Activated naive CD4-positive, alpha-beta T cell treated with anti-CD3 and anti-CD28 coated beads for 36 hours (primary cell): ENCODE measurements around the gene P4HB. TPM values are rescaled to one million over a fixed set of nuclear protein-coding genes. Genes with fewer than 3 reads are reported as not detected.

Source experiments
- CTCF ChIA-PET: fragments of 350-600 bp; sonication (Branson Sonifier 250); formaldehyde crosslinking; loops from one replicate; lab custom pipeline; 2021; ENCODE audit warnings: antibody characterized with exemption; lab: Charles Lee
- DNase-seq: peaks from one replicate; pipeline ENCODE4 v3.0.0-alpha.2; 2020
- H3K27ac Mint-ChIP-seq: one replicate; pipeline ENCODE4 v1.8.0; 2021; ENCODE audit warnings: mild to moderate bottlenecking, mixed read lengths
- H3K27me3 Mint-ChIP-seq: one replicate; pipeline ENCODE4 v1.8.0; 2021; ENCODE audit warnings: low read depth, mixed read lengths
- H3K36me3 Mint-ChIP-seq: one replicate; pipeline ENCODE4 v1.8.0; 2021; ENCODE audit warnings: low read depth, mixed read lengths
- H3K4me1 Mint-ChIP-seq: one replicate; pipeline ENCODE4 v1.8.0; 2021; ENCODE audit warnings: low read depth, mixed read lengths
- H3K4me3 Mint-ChIP-seq: one replicate; pipeline ENCODE4 v1.8.0; 2021; ENCODE audit warnings: mild to moderate bottlenecking, moderate library complexity, mixed read lengths
- H3K9me3 Mint-ChIP-seq: one replicate; pipeline ENCODE4 v1.8.0; 2021; ENCODE audit warnings: mixed read lengths
- intact Hi-C: fragments of 100-400 bp; cut with micrococcal nuclease; formaldehyde crosslinking; loops from one replicate; pipeline ENCODE4 v1.15.1; 2023
- total RNA-seq, 2 experiments: library from RNA; stranded (reverse); gene quantifications; one replicate each; pipeline ENCODE4 v1.2.3, GENCODE V29; 2021

The P4HB gene
- total RNA-seq, result 100 to 1,000 TPM; 273 to 276 TPM

DNA sequence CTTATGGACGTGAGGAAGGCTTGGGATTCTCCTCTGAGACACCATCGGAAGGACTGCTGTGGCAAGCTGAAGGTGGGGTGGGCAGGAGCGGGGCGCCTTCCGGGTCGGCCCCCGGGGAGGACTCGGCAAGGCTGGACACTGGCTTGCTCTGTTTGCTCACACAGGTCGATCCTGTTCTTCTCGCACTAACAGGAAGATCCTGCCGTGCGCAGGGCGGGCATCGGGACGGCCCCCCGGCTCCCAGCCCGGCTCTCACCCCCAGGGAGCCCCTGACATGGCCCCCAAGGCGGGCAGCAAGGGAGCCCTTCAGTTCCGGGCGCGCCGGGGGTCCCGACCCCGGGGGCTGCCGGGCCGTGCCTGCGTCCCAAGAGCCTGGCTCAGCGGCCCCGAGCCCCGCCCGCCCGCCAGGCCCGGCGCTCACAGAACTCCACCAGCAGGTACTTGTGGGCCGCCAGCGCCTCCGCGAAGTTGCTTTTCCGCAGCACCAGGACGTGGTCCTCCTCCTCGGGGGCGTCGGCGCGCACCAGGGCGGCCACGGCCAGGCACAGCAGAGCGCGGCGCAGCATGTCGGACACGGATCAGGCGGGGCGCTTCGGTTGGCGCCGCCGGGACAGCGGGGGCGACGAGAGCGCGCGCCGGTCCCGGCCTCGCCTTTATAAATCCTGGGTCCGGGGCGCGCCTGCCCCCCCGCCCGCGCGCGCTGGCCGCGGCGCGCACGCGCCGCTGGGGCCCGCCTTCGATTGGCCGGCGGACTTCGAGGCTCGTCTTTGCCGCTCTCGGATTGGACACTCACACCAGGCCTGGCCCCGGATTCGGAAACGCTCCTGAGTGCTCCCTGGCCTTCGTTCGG is at the start of gene P4HB:
P4HB (minus strand) TSS at position 630 of the 850 bp plus-strand sequence; CDS start at position 566, 64 bp downstream.
- H3K4me1 Mint-ChIP-seq, result peaks cover 49% of the 10 kb centered on the region
- H3K36me3 Mint-ChIP-seq, result peaks cover 38% of the 10 kb centered on the region
- H3K9me3 Mint-ChIP-seq, result no peaks in the 10 kb centered on the region
- intact Hi-C loops, result loop anchor here (1.0 to 2.0 kb wide), 7 partner anchors 11 to 238 kb away; partner anchors contain the start of genes ALYREF, ANAPC11, ARHGDIA and CCDC137
- peak within 1 kb of the TSS; percentile 88 for H3K27ac Mint-ChIP-seq
- DNase-seq, result peak; percentile 30
- H3K27me3 Mint-ChIP-seq, result no peaks in the 10 kb centered on the region
- H3K4me3 Mint-ChIP-seq, result peak within 1 kb of the TSS; percentile 93
- CTCF ChIA-PET, result interaction anchor here (0.7 to 1.6 kb wide), 2 partner anchors 10 to 125 kb away, joined by 3 to 4 read pairs; no protein-coding TSS in a partner anchor

DNA sequence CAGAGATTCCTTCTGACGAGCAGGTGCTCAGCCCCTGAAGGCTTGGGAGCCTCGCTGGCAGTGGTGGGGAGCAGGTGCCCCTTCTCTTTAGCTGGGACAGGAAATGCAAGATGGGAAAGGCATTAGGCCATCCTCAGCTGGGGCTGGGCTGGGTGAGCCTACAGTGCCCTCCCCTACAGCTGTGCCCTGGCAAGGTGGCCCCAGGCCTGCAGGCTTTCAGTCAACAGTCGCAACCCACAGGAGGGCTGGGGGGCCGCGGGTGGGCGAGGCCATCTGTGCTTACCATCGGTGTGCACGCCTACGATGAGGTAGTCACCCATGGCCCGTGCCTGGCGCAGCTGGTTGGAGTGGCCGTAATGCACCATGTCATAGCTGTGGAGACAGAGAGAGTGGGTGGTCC is 48.9 kb upstream of the P4HB start:
- intact Hi-C loops, result no loop called here
- CTCF ChIA-PET, result interaction anchor here (1.0 kb wide), 1 partner anchor 10 kb away, joined by 3 read pairs; no protein-coding TSS in a partner anchor
- H3K36me3 Mint-ChIP-seq, result peaks cover 7% of the 10 kb centered on the region

DNA sequence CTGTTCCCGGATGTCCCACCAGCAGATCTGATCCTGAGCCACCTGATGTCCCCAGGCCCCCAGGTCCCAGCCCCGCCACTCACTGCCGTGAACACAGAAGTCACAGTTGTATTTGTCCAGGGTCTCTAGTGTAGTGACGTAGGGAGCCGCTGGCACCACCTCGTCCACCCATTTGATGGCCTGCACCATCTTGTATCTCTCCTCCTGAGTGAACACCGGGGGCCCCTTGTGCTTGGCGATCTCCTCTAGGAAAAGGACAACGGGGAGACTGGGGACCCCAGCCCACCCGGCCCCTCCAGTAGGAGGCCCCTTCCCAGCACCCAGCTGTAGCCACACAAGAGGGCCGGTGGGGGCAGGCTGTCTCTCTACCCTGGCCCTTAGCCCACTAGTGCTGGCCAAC is 48.5 kb upstream of the P4HB start:
- peaks cover 7% of the 10 kb centered on the region for H3K36me3 Mint-ChIP-seq
- CTCF ChIA-PET, result no interaction called here
- no peak overlapping the region for H3K4me3 Mint-ChIP-seq
- DNase-seq, result no peak
- no peaks in the 10 kb centered on the region for H3K27me3 Mint-ChIP-seq
- no peaks in the 10 kb centered on the region for H3K9me3 Mint-ChIP-seq
- H3K27ac Mint-ChIP-seq, result no peak overlapping the region
- intact Hi-C loops, result no loop called here
- H3K4me1 Mint-ChIP-seq, result peaks cover 14% of the 10 kb centered on the region

More for the DNA sequence above, 48.9 kb upstream of the P4HB start:
- Mint-ChIP-seq H3K9me3 (no peaks in the 10 kb centered on the region), H3K4me1 (peaks cover 14% of the 10 kb centered on the region), H3K4me3 (peak overlapping the region; percentile 21), H3K27ac (no peak overlapping the region), H3K27me3 (no peaks in the 10 kb centered on the region)
- DNase-seq, result no peak

DNA sequence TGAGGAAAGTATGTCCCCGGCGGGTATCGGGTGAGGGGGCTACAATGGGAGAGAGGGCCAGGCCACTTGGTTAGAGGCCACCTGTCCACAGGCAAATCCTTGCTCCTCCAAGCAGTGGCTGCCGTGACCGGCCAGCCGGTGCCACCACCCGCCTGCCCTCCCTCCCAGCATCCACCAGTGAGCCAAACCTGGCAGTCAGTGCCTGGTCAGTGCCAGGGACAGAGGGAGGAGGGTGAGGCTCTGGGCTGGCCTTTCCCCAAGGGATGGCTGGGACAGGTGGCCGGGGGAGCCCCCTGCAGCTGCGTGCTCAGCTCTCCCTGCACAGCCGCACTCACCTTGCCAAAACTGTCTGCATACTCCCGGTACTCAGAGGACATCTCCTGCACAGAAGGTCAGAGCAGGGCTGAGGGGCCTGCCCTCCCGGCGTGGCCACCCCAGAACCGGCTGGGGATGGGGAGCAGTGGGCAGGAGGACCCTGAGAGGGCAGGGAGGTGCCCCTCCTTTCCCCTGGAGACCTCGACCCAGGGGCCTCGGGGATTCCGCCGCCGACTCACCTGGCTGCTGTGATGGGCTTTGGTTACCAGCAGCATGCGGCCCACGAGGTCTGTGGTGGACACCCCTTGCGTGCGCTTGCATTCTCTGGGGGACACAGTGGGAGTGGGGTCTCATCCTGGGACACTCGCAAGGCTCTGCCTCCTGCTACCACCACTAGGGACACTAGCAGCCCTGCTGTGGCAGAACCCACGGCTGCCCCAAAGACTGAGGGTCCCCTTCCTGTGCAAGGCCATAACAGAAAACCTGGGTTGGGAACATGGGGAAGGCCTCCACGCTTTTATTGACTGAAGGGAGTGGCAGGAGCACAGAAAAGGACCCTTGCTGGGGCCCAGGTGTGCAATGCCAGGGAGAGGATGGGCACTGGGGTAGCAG is 47.1 kb upstream of the P4HB start:
- no peak for DNase-seq
- peaks cover 12% of the 10 kb centered on the region for H3K4me1 Mint-ChIP-seq
- no peak overlapping the region for H3K4me3 Mint-ChIP-seq
- H3K9me3 Mint-ChIP-seq, result no peaks in the 10 kb centered on the region
- H3K27ac Mint-ChIP-seq, result no peak overlapping the region
- no peaks in the 10 kb centered on the region for H3K27me3 Mint-ChIP-seq
- CTCF ChIA-PET, result interaction anchor here (0.6 kb wide), 1 partner anchor 56 kb away, joined by 3 read pairs; no protein-coding TSS in a partner anchor
- intact Hi-C loops, result no loop called here
- H3K36me3 Mint-ChIP-seq, result peaks cover 1% of the 10 kb centered on the region

DNA sequence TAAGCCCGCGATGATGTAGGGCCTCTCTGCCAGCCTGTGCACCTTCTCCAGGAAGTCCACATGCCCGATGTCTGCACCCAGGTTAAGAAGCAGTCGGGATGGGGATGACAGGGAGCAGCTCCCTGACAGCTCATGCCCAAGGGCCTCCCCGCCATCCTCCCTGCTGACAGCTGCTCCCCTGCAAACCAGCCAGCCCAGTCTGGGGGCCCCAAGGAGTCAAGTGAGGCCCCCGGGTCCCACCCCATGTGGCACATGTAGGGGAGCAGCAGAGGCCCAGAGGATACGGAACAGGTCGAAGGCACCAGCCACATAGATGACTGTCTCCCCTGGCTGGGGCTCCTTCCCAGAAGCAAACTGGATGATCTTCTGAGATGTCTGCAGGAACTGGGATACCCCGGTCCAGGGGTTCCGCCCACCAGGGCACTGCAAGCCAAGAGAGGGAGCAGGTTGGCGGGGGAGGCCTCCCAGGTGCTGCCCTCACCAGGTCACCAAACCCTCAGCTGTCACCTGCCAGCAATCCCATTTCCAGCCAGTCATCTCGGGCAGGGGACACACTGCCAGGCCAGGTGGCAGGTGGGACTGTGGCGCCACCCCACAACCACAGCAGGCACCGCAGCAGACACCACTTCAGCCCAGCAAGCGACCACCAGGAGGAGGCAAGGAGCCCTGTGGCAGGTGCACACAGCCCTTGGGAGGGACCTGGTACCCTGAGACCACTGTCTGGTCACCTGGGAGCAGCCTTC is 46.3 kb upstream of the P4HB start:
- CTCF ChIA-PET, result no interaction called here
- Mint-ChIP-seq H3K4me3 (no peak overlapping the region), H3K27me3 (no peaks in the 10 kb centered on the region), H3K9me3 (no peaks in the 10 kb centered on the region), H3K4me1 (peaks cover 9% of the 10 kb centered on the region), H3K27ac (no peak overlapping the region), H3K36me3 (peaks cover under 1% of the 10 kb centered on the region)
- intact Hi-C loops, result no loop called here
- no peak for DNase-seq

DNA sequence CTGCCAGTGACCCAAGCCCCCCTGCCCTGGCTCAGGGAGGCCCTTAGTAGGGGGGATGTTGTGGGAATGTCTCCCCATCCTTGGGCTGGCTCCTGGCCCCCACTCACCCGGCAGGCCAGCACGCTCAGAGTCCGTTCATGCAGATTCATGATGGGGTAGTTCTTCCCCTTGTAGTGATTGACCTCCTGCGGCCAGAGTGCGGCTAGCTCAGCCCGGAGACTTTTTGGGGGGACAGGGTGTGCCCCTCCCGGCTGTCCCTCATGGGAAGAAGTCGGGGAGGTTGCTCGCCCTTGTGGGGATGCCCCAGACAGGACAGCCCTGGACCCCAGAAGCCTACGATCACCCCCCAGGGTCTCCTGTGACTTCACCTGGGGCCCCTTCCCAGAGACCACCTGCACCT is 45.7 kb upstream of the P4HB start:
- Mint-ChIP-seq H3K36me3 (peaks cover under 1% of the 10 kb centered on the region), H3K27me3 (peaks cover 6% of the 10 kb centered on the region), H3K9me3 (no peaks in the 10 kb centered on the region), H3K4me1 (peaks cover 12% of the 10 kb centered on the region), H3K4me3 (no peak overlapping the region), H3K27ac (no peak overlapping the region)
- CTCF ChIA-PET, result no interaction called here
- DNase-seq, result no peak
- intact Hi-C loops, result no loop called here

DNA sequence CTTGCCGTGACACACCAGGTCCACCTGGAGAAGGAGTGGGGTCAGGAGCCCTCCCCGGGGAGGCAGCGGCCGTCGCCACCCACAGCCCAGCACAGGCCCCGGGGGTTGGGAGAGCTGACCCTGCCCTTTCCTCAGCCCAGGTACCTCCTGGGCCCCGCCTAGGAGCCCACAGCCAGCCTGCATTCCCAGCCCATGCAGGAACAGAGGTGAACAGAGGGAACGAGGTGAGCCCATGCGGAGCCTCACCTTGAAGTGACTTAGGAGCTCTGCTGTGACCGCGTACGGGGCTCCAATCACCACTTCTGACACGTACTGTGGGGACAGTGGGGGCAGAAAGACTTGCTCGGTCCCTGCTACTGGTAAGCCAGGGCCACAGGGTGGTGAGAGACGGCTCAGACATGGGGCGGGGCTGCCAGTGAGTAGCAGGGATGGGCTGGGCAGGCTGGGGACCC is 45.1 kb upstream of the P4HB start:
- Mint-ChIP-seq H3K36me3 (peaks cover 3% of the 10 kb centered on the region), H3K9me3 (no peaks in the 10 kb centered on the region), H3K4me1 (peaks cover 13% of the 10 kb centered on the region), H3K27ac (no peak overlapping the region), H3K27me3 (peaks cover 9% of the 10 kb centered on the region), H3K4me3 (no peak overlapping the region)
- CTCF ChIA-PET, result no interaction called here
- no peak for DNase-seq
- intact Hi-C loops, result no loop called here

DNA sequence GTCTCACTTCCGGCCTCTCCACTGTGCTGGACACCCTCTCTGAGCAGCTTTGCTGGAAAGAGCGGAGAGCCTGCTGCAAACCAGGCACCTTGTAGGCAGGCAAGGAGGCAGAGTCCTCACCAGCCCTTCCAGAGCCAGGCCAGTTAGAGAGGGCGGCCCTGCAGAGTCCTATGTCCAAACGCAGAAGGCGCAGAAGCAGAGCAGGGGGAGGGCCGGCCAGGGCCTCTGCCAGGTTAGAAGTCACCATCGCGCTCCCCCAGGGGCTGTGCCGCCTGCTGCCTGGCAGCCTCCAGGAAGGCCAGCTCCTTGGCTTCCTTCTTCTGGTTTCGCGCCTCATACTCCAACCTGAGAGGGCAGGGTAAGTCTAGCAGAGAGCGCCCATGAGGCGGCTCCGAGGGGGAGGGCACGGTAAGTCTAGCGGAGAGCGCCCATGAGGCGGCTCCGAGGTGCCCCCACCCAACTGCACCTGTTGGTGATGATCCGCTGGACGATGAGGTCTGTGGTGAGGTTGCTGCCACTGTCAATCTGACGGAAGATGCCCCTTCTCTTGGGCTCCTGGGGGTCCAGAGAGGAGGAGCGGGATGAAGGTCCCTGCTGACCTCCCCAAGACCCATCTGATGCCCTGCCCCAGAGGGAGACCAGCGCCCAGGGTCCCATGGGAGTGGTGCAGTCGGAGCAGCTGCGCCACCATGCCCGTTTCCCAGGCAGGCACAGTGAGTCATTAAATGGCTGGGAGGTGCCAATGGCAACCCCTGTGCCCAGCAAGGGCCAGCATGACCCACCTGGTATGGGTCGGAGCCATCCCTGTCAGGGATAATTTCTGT is 44.5 kb upstream of the P4HB start:
- no peaks in the 10 kb centered on the region for H3K9me3 Mint-ChIP-seq
- intact Hi-C loops, result no loop called here
- H3K27me3 Mint-ChIP-seq, result peaks cover 9% of the 10 kb centered on the region

DNA sequence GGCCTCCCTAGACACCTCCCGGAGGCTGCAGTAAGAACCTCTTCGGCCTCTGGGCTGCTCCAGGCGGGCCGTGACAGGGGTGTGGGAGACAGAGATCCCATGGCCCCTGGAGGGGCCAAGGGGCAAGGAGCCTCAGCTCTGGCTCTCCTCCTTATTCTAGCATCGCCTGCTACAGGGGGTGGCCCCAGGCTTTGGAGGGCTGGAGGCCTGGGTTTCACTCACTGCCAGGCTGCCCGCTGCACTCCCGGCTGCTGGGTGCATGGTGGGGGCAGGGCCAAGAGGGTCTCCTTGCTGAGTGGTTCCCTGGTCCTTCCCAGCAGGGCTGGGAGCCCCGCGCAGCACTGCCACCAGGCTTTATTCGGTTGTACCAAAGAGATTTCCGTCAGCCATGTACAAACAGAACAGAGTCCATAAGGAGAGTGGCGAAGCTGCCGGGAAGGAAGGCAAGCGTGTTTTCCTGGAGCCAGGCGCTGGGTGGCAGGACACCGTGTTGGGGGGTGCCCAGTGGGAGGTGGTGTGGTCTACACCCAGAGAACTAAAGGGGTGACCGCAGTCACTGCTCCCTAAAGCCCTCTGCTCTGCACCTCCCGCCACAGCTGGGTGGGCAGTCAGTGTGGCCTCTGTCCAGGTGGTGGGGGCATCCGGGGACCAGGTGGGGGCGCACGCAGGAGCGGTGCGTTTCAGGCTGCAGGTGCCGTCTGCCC is 43.7 kb upstream of the P4HB start:
- CTCF ChIA-PET, result no interaction called here
- Mint-ChIP-seq H3K4me1 (peaks cover 8% of the 10 kb centered on the region), H3K4me3 (no peak overlapping the region), H3K36me3 (peaks cover 11% of the 10 kb centered on the region), H3K9me3 (no peaks in the 10 kb centered on the region), H3K27me3 (peaks cover 9% of the 10 kb centered on the region), H3K27ac (no peak overlapping the region)
- no peak for DNase-seq
- intact Hi-C loops, result no loop called here

More for the DNA sequence above, 44.5 kb upstream of the P4HB start:
- CTCF ChIA-PET, result no interaction called here
- DNase-seq, result no peak
- H3K36me3 Mint-ChIP-seq, result peaks cover 10% of the 10 kb centered on the region
- no peak overlapping the region for H3K4me3 Mint-ChIP-seq
- peaks cover 8% of the 10 kb centered on the region for H3K4me1 Mint-ChIP-seq
- no peak overlapping the region for H3K27ac Mint-ChIP-seq

DNA sequence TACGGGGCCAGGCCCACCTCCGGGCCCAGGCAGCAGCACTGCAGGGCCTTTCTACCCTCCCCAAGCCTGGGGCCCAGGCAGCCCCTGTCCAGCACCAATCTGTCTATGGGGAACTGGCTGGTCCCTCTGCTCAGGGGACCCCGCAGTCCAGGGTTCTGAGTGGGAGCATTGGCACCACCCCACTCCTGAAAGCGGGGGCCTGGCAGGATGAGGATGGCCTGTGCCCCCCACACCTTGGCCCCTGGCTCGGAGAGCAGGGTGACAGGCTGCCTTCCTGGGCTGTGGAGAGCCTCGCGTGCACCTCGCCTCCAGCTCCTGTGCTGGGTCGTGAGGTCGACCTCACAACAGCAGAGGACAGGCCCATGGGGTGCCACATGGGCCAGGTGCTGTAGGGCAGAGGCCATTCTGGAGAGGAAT is 43.1 kb upstream of the P4HB start:
- H3K36me3 Mint-ChIP-seq, result peaks cover 16% of the 10 kb centered on the region

More for the DNA sequence above, 43.1 kb upstream of the P4HB start:
- H3K4me1 Mint-ChIP-seq, result peaks cover 8% of the 10 kb centered on the region
- no peak for DNase-seq
- H3K4me3 Mint-ChIP-seq, result no peak overlapping the region
- no peak overlapping the region for H3K27ac Mint-ChIP-seq
- H3K27me3 Mint-ChIP-seq, result peaks cover 9% of the 10 kb centered on the region
- intact Hi-C loops, result no loop called here
- no peaks in the 10 kb centered on the region for H3K9me3 Mint-ChIP-seq
- CTCF ChIA-PET, result no interaction called here
